Stimulated activated naive CD8-positive, alpha-beta T cell treated with anti-CD3 and anti-CD28 coated beads, Interleukin-15, Interleukin-2, amounts not matched to agents 100 ng/mL and 50 ng/mL, for 24 hours (primary cell): ENCODE measurements around the gene PTPN2.

Source experiments
- H3K27ac Mint-ChIP-seq: one replicate; pipeline ENCODE4 v1.8.0; 2021; ENCODE audit warnings: mild to moderate bottlenecking, mixed read lengths
- H3K27me3 Mint-ChIP-seq: one replicate; pipeline ENCODE4 v1.8.0; 2021; ENCODE audit warnings: mixed read lengths
- H3K36me3 Mint-ChIP-seq: one replicate; pipeline ENCODE4 v1.8.0; 2021; ENCODE audit warnings: low read depth, mixed read lengths
- H3K4me1 Mint-ChIP-seq: one replicate; pipeline ENCODE4 v1.8.0; 2021; ENCODE audit warnings: low read depth, mixed read lengths
- H3K4me3 Mint-ChIP-seq: one replicate; pipeline ENCODE4 v1.8.0; 2021; ENCODE audit warnings: mild to moderate bottlenecking, mixed read lengths
- H3K9me3 Mint-ChIP-seq: one replicate; pipeline ENCODE4 v1.8.0; 2021; ENCODE audit warnings: mixed read lengths

PTPN2 gene

GRCh38 chr18:12883684-12884405, at the start of gene PTPN2:
Gene PTPN2 (minus strand): TSS chr18:12884237. CDS start chr18:12884141, 96 bp downstream.
- Mint-ChIP-seq H3K27me3 (no peaks in the 10 kb centered on the region), H3K9me3 (no peaks in the 10 kb centered on the region), H3K27ac (peak within 1 kb of the TSS; percentile 91), H3K4me1 (peaks cover 64% of the 10 kb centered on the region), H3K36me3 (peaks cover 15% of the 10 kb centered on the region), H3K4me3 (peak within 1 kb of the TSS; percentile 91)

DNA sequence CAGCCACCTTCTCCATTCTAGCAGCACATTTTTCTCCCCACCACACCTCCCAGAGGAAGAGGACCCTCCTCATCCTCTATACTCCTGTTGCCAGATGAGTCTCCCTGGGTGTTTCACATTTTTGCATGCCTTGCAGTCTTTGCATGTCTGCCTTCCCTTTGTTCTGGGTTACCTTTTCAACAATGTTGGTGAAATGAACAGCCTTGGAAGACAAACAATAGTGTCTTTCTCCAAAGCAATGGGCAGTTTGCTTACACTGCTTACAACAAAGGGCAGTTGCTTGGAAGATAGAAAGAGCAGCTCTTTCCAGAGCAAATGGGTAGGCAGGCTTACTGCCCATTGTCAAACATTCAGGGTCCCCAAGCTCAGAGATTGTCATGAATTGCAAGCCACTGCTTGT, 49.3 kb upstream of the PTPN2 start:
- no peaks in the 10 kb centered on the region for H3K36me3 Mint-ChIP-seq
- no peaks in the 10 kb centered on the region for H3K9me3 Mint-ChIP-seq

DNA sequence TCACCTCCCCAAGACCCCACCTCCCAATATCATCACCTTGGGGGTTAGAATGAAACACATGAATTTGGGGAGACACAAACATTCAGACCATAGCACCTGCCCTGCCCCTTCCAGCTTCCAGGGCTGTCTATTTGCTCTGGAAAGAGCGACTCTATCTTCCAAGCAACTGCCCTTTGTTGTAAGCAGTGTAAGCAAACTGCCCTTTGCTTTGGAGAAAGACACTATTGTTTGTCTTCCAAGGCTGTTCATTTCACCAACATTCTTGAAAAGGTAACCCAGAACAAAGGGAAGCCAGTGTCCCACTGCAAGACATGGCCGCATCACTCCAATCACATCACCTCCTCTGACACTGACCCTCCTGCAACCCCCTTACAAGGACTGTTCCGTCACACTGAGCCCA, 46.9 kb upstream of the PTPN2 start:
- Mint-ChIP-seq H3K27me3 (peaks cover 4% of the 10 kb centered on the region), H3K27ac (no peak overlapping the region), H3K4me1 (peaks cover 4% of the 10 kb centered on the region), H3K36me3 (no peaks in the 10 kb centered on the region), H3K4me3 (no peak overlapping the region), H3K9me3 (no peaks in the 10 kb centered on the region)

More for the DNA sequence above, 49.3 kb upstream of the PTPN2 start:
- no peak overlapping the region for H3K4me3 Mint-ChIP-seq
- H3K4me1 Mint-ChIP-seq = peaks cover 4% of the 10 kb centered on the region
- H3K27ac Mint-ChIP-seq = no peak overlapping the region
- peaks cover 4% of the 10 kb centered on the region for H3K27me3 Mint-ChIP-seq

GRCh38 chr18:12930376-12930775, 46.3 kb upstream of the PTPN2 start:
- peaks cover 4% of the 10 kb centered on the region for H3K27me3 Mint-ChIP-seq
- H3K4me1 Mint-ChIP-seq = peaks cover 4% of the 10 kb centered on the region
- no peaks in the 10 kb centered on the region for H3K9me3 Mint-ChIP-seq
- no peak overlapping the region for H3K27ac Mint-ChIP-seq
- no peak overlapping the region for H3K4me3 Mint-ChIP-seq
- H3K36me3 Mint-ChIP-seq = no peaks in the 10 kb centered on the region

- H3K27me3 Mint-ChIP-seq = peaks cover 6% of the 10 kb centered on the region
- no peak overlapping the region for H3K4me3 Mint-ChIP-seq
- H3K36me3 Mint-ChIP-seq = no peaks in the 10 kb centered on the region
- peaks cover 2% of the 10 kb centered on the region for H3K4me1 Mint-ChIP-seq
- no peaks in the 10 kb centered on the region for H3K9me3 Mint-ChIP-seq
- H3K27ac Mint-ChIP-seq = no peak overlapping the region
These were observed 45.5 kb upstream of the PTPN2 start for GRCh38 chr18:12929477-12930083.

GRCh38 chr18:12928641-12929040, 44.6 kb upstream of the PTPN2 start:
- H3K4me3 Mint-ChIP-seq = no peak overlapping the region
- H3K4me1 Mint-ChIP-seq = no peaks in the 10 kb centered on the region
- H3K27ac Mint-ChIP-seq = no peak overlapping the region
- H3K36me3 Mint-ChIP-seq = no peaks in the 10 kb centered on the region
- no peaks in the 10 kb centered on the region for H3K9me3 Mint-ChIP-seq
- H3K27me3 Mint-ChIP-seq = peaks cover 4% of the 10 kb centered on the region

- no peak overlapping the region for H3K4me3 Mint-ChIP-seq
- no peaks in the 10 kb centered on the region for H3K4me1 Mint-ChIP-seq
- H3K36me3 Mint-ChIP-seq = no peaks in the 10 kb centered on the region
- no peak overlapping the region for H3K27ac Mint-ChIP-seq
- H3K9me3 Mint-ChIP-seq = no peaks in the 10 kb centered on the region
- peaks cover 4% of the 10 kb centered on the region for H3K27me3 Mint-ChIP-seq
These were observed 44.2 kb upstream of the PTPN2 start for GRCh38 chr18:12928206-12928605.

DNA sequence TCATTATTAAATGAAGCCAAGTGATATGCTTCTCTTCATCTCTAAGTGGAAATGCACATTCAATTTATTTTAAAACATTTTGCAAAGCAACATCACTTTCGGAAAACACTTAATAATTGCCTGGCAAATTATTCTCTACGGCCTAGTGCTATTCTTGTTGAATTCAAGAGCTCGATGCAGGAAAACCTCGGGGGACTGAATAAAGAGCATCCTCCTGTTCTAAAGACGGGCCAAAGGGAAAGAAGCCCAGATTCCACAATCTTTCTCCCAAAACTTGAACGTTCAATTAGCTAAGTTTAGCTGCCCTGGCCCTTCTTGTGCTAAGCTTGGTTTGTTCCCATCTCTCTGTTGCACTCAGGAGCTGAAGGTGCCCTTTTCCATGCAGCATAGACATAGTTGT, 40.6 kb upstream of the PTPN2 start:
- Mint-ChIP-seq H3K4me3 (no peak overlapping the region), H3K36me3 (no peaks in the 10 kb centered on the region), H3K27me3 (peaks cover 4% of the 10 kb centered on the region), H3K4me1 (peaks cover 8% of the 10 kb centered on the region), H3K27ac (no peak overlapping the region), H3K9me3 (no peaks in the 10 kb centered on the region)

DNA sequence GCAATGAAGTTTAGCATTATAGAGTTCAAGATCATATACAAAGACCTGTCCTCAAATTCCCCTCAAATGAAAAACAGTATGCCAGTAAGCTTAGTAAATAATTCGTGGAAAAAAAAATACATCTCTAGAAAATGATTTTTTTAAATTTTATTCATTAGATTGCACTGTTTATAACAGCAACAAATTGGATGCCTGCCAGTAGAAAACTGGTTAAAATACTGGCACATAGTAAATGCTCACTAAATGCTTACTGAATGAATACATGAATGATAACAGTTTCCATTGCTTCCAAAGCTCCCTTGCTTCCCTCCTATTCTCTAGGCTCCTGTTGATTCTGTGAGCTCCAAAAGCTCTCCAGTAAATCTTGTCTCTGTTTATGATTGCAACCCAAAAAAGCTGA, 38.2 kb upstream of the PTPN2 start:
- Mint-ChIP-seq H3K9me3 (no peaks in the 10 kb centered on the region), H3K4me3 (no peak overlapping the region), H3K27ac (no peak overlapping the region), H3K27me3 (peaks cover 4% of the 10 kb centered on the region), H3K36me3 (no peaks in the 10 kb centered on the region), H3K4me1 (peaks cover 8% of the 10 kb centered on the region)

DNA sequence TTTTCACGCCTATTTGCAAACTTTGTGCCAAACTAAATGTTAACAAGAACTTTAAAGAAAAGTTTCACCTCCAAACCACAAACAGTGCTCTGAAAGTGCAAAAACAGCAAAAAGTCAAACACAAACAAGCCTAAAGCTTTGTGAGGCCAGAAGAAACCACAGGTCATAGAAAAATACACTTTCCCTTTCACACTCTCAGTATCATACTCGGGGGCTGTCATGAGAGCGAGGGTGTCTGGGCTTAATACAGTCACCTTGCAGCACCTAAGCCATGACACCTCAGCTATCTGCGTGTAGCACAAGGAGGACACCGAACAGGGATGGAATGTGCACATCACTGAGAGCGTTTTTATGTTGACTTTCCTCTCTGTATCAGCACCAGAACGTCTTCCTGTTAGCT, 37.1 kb upstream of the PTPN2 start:
- no peaks in the 10 kb centered on the region for H3K36me3 Mint-ChIP-seq
- H3K27ac Mint-ChIP-seq = no peak overlapping the region
- peaks cover 8% of the 10 kb centered on the region for H3K4me1 Mint-ChIP-seq
- H3K27me3 Mint-ChIP-seq = peaks cover 4% of the 10 kb centered on the region
- H3K4me3 Mint-ChIP-seq = no peak overlapping the region
- no peaks in the 10 kb centered on the region for H3K9me3 Mint-ChIP-seq

DNA sequence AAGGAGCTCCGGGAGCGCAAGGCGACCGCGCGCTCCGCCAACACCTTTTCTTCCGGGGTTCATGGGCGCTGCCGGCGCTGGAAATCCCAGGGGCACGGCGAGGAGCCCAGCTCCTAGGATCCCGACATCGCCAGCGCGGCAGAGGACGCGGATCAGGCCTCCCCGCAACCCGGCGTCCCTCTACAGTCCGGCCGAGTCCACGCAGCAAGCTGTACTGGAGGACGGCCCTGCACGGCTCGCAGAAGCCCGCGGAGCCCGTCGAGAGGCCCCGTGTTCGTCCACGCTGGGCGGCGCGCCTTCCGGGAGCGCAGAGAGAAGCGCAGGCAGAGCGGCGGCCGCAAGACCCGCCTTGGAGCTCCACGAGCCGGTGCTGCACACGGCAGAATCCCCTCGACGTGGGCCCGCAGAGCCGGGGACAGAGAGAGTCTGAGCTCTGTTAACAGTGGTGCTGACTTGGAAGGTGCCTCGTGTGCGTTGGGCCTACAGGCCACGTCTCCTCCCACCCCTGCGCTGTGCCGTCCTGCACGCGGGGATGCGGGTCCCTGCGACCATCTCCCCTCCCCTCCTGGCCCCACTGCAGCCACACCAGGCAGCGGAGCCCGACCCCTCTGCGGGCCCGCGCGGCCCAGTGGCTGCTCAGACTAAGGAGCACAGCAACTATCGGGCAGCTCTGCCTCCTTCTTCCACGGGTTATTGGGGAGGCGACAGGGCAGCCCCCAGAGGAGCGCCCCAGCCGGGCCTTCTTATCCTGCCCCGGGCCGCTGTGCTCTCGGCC, 28.1 kb upstream of the PTPN2 start:
- no peak overlapping the region for H3K27ac Mint-ChIP-seq
- H3K4me1 Mint-ChIP-seq = peaks cover 11% of the 10 kb centered on the region
- H3K36me3 Mint-ChIP-seq = peaks cover 4% of the 10 kb centered on the region
- H3K27me3 Mint-ChIP-seq = no peaks in the 10 kb centered on the region
- peaks cover 15% of the 10 kb centered on the region for H3K9me3 Mint-ChIP-seq
- no peak overlapping the region for H3K4me3 Mint-ChIP-seq

DNA sequence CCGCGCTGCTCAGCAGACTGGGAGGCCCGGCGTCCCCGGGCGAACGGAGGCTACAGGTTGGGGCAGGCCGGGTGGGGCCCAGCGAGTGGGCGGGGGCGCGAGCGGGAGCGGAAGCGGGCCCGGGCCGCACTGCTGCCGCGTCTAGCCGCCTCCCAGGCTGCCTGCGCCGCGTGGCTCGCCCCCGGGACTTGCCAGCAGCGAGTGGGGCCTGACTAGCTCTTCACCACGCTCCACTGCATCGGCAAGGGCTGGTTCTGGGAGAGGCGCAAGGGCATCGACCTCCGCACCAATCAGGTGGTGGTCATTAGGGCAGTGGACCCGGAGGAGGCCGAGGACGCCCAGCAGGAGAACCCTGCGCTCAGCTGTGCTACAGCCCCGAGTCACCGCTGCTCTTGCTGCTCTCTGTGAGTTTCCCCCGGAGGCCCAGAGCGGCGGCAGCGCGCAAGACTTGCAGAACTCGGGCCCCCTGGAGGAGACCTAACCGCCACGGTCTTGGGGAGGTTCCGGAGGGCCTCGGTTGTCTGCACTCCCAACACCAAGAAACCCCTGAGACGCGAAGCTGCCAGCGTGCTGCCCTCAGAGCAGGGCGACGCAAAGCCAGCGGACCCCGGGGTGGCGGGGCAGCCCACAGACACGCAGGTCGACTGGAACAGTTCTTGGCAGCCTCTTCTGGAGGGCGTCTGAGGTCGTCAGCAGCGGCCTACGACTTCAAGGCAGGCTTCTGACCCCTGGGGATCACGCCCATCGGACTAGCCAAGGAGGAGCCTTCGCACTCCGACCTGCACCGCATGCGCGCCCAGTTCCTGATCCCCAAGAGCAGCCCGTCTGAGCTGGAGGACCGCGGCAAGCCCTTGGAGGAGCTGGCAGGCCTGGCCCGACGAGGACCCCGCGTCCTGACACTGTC, 27.2 kb upstream of the PTPN2 start:
- Mint-ChIP-seq H3K27ac (no peak overlapping the region), H3K27me3 (no peaks in the 10 kb centered on the region), H3K4me3 (peak overlapping the region; percentile 59), H3K4me1 (peaks cover 11% of the 10 kb centered on the region), H3K9me3 (peaks cover 15% of the 10 kb centered on the region), H3K36me3 (peaks cover 4% of the 10 kb centered on the region)

DNA sequence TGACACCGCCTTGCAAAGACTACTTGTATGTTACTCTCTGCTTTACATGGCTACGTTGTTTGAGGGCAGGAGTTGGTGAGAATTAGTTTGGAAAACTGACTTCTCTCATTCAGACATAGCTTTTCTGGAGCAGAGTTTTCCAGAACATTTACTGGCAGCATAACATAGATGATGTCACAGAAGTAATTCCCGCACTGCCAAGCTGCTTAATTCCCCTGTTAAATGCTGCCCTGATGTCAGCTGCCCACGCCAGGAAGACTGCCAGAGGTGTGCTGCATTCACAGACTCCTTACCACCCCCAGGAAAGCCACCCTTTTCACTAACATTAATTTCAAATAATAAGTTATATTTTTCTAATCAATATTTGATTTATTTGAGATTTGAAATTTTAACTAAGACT, 24.7 kb upstream of the PTPN2 start:
- peaks cover 18% of the 10 kb centered on the region for H3K4me1 Mint-ChIP-seq
- H3K4me3 Mint-ChIP-seq = no peak overlapping the region
- H3K36me3 Mint-ChIP-seq = peaks cover 4% of the 10 kb centered on the region
- no peaks in the 10 kb centered on the region for H3K27me3 Mint-ChIP-seq
- H3K9me3 Mint-ChIP-seq = peaks cover 12% of the 10 kb centered on the region
- no peak overlapping the region for H3K27ac Mint-ChIP-seq

GRCh38 chr18:12907258-12907925, 23.4 kb upstream of the PTPN2 start:
- Mint-ChIP-seq H3K9me3 (no peaks in the 10 kb centered on the region), H3K27ac (no peak overlapping the region), H3K36me3 (no peaks in the 10 kb centered on the region), H3K27me3 (no peaks in the 10 kb centered on the region), H3K4me3 (no peak overlapping the region), H3K4me1 (peaks cover 15% of the 10 kb centered on the region)
